Heart left ventricle (tissue), 13 donors: ENCODE data around the gene PTN.

Experiments used
- CTCF ChIP-seq, 12 donors: fragments of 200-600 bp; sonication (generic) in 4 of 12; IDR thresholded peaks; one replicate each; pipeline versions ENCODE4 v1.5.0 to v1.8.0; 2018 to 2022; ENCODE audit warnings: antibody characterized with exemption in 12 of 12, mild to moderate bottlenecking in 5 of 12
- POLR2A ChIP-seq, 2 donors: fragments of 450-650 bp; IDR thresholded peaks; one replicate each; pipeline ENCODE4 v1.6.1; 2017; ENCODE audit warnings: antibody characterized with exemption in 2 of 2, mild to moderate bottlenecking in 2 of 2, moderate library complexity in 2 of 2
- donor health status: ischemic (EF 13 %, LVEDD 7.1; RV severe dilation, severe dysfunction).
- donor health status: DM: no; HTN: yes; CAD: no.
- donor health status: DM: no; HTN: no; CAD: no.
- donor health status: ischemic (EF 25% LVEDD 6.9; RV normal size, moderate dysfunction).
- donor health status: ischemic (EF 25% LVEDD 5.7; RV mildly dilated, moderate dysfunction).
- donor health status: ischemic (EF 35%, LVEDD 5.7; RV mildly dilated, moderate dysfunction).
- donor health status: nonischemic (EF 11% LVEDD 7.7; RV severe dilation, severe dysfunction).
- donor health status: DM: yes; HTN: yes; CAD: no.
- donor health status: PGD.
- donor health status: ischemic (EF 29% LVEDD 5.4; RV normal size, mild dysfunction).
- donor health status: nonischemic (EF 23%, LVEDD 6.1; RV moderate dilation, normal function).

DNA sequence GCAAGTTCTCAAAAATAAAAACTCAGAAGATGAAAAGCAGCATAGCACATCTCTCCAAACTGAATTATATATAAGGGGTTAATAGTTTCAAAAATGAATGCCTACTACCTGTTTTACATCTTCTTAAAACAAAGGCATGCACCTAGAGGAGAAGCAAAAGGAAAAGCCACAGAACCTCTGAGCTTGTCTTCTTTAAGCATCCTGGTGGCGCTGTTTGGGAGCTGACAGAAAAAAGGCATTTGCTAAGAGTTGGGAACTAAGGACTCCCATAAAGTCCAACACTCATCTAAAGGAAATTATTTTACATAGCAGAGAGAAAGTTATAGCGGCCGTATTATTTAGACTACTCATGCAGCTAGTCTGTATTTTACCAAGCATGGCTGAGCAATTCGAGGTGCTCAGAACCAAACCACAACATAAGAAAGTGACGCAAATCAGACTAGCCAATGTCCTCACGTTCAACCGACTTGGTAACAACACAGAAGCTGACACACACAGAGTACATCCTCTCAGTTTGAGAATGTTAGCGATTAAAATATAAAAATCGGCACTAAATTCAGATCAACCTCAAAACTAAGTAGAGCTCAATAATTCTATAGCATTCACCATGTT, 38.8 kb downstream of the PTN start:
- TF ChIP-seq CTCF (IDR thresholded peaks at IDR 0.05) (no peak), POLR2A (IDR thresholded peaks at IDR 0.05) (no peak)
